ENCODE results near the gene ATP6V1E1.

DNA sequence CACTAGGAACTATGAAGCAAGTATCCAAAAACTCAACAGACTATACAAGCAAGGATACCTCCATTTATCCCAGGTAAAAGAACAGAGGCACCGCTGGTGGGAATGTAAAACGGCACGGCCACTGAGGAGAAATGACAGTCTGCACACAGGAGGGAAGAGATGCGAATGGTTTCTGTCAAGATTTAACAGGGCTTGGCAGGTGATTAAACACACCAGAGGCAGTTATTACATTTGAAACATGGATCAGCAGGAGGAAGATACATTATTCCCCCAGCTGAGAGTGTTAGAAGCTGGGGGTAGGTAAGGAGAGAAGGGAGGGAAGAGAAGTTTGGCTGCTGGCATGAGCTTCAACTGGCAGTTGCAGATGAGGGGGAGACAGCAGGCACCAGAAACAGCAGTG, 30.2 kb downstream of the ATP6V1E1 start:
- TF ChIP-seq, protein P1, sequence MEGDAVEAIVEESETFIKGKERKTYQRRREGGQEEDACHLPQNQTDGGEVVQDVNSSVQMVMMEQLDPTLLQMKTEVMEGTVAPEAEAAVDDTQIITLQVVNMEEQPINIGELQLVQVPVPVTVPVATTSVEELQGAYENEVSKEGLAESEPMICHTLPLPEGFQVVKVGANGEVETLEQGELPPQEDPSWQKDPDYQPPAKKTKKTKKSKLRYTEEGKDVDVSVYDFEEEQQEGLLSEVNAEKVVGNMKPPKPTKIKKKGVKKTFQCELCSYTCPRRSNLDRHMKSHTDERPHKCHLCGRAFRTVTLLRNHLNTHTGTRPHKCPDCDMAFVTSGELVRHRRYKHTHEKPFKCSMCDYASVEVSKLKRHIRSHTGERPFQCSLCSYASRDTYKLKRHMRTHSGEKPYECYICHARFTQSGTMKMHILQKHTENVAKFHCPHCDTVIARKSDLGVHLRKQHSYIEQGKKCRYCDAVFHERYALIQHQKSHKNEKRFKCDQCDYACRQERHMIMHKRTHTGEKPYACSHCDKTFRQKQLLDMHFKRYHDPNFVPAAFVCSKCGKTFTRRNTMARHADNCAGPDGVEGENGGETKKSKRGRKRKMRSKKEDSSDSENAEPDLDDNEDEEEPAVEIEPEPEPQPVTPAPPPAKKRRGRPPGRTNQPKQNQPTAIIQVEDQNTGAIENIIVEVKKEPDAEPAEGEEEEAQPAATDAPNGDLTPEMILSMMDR (IDR thresholded peaks at IDR 0.05): no peak
- TF ChIP-seq POLR2A (IDR thresholded peaks at IDR 0.05): no peak
